ENCODE data around the gene KCNJ6. TPM values are rescaled to one million over a fixed set of nuclear protein-coding genes. Genes with fewer than 3 reads are reported as not detected.

The KCNJ6 gene
- total and polyA plus RNA-seq, 10 of the 15 experiments (the other 5 are each of a cell fraction or from before 2014, with no cell fraction given) = 0.03 to 0.07 (median 0.04) TPM; not detected in 7

DNA sequence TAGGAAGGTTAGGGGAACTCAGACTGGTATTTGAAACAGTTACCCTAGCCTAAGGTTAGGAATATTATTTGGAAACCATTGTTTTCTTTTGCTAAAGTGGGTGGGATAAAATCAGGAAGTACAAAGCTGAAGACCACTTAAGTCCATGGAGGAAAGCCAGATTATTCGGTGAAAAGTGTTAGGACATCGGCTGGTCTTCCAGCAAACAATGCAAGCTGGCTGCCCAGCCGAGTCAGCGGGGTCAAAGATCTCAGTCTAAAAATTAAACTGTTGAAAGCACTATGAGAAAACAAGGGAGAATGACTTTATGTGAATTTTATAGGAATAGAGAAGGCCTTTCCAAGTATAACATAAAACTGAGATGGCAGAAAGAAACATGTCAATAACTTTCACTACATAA, 231.7 kb downstream of the KCNJ6 start:
- TF ChIP-seq NFXL1 (IDR thresholded peaks at IDR 0.05; ENCODE audit: borderline replicate concordance) = no peak
- Histone ChIP-seq H3K9ac (ENCODE audit: control insufficient read depth, insufficient read depth, low read length) (no peak overlapping the region), H2AFZ (ENCODE audit: control insufficient read depth, low read depth, low read length) (no peak overlapping the region), H3K4me2 (ENCODE audit: control insufficient read depth, insufficient read depth) (no peak overlapping the region), H4K20me1 (ENCODE audit: control insufficient read depth, insufficient read depth) (no peaks in the 10 kb centered on the region), H3K27ac (ENCODE audit: control insufficient read depth, insufficient read depth) (no peak overlapping the region), H3K4me1 (ENCODE audit: control insufficient read depth, insufficient read depth, low read length) (no peaks in the 10 kb centered on the region), H3K27me3 (replicated peaks in 1 of 2; ENCODE audit: control insufficient read depth in 2 of 2, insufficient read depth in 2 of 2, low read length in 1 of 2) (no peaks in the 10 kb centered on the region), H3K9me3 (replicated peaks; ENCODE audit: control insufficient read depth, insufficient read depth, low read length) (no peaks in the 10 kb centered on the region), H3K36me3 (ENCODE audit: control insufficient read depth in 2 of 2, insufficient read depth in 2 of 2, low read length in 1 of 2) (no peaks in the 10 kb centered on the region), H3K4me3 (no peak overlapping the region), H3K79me2 (ENCODE audit: control insufficient read depth, insufficient read depth, low read length) (no peaks in the 10 kb centered on the region)
- ChIA-PET RAD21 (ENCODE audit: unreplicated experiment) (no interaction called here), POLR2A (no interaction called here), SMC1A (ENCODE audit: uncharacterized antibody, unreplicated experiment) (no interaction called here), CTCF (no interaction called here)
- intact Hi-C loops (cut with micrococcal nuclease; ENCODE audit: unreplicated experiment) = no loop called here
- ATAC-seq (no peak), FAIRE-seq (no peak), DNase-seq (ENCODE audit: low read depth, low spot score) (no peak)
- in situ Hi-C loops (cut with MboI) = no loop called here
- BruUV-seq (replicated peaks) = no TSS peak
- 43% methylated on average over 4 of the region's 4 CpGs for WGBS (ENCODE audit: insufficient coverage, insufficient replicate concordance, low lambda C conversion rate, missing lambda C conversion rate)

DNA sequence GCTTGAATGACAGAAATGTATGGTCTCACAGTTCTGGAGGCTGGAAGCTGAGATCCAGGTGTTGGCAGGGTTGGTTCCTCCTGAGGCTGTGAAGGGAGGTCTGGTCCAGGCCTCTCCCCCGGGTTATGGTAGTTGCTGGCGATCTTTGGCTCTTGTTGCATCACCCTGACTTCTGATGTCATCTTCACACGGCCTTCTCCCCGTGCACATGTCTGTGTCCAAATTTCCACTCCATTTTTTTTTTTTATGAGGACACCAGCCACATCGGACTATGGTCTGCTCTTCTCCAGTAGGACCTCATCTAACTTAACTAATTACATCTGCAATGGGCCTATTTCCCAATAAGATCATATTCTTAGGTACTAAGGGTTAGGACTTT, 232.2 kb downstream of the KCNJ6 start:
- Histone ChIP-seq H3K27me3 (replicated peaks in 1 of 2; ENCODE audit: control insufficient read depth in 2 of 2, insufficient read depth in 2 of 2, low read length in 1 of 2) (no peaks in the 10 kb centered on the region), H3K36me3 (ENCODE audit: control insufficient read depth in 2 of 2, insufficient read depth in 2 of 2, low read length in 1 of 2) (no peaks in the 10 kb centered on the region), H3K79me2 (ENCODE audit: control insufficient read depth, insufficient read depth, low read length) (no peaks in the 10 kb centered on the region), H2AFZ (ENCODE audit: control insufficient read depth, low read depth, low read length) (no peak overlapping the region), H3K4me1 (ENCODE audit: control insufficient read depth, insufficient read depth, low read length) (no peaks in the 10 kb centered on the region), H3K4me3 (no peak overlapping the region), H3K9me3 (replicated peaks; ENCODE audit: control insufficient read depth, insufficient read depth, low read length) (no peaks in the 10 kb centered on the region; the same call in 2 of the 3 replicates), H3K4me2 (ENCODE audit: control insufficient read depth, insufficient read depth) (no peak overlapping the region), H4K20me1 (ENCODE audit: control insufficient read depth, insufficient read depth) (no peaks in the 10 kb centered on the region), H3K9ac (ENCODE audit: control insufficient read depth, insufficient read depth, low read length) (no peak overlapping the region), H3K27ac (ENCODE audit: control insufficient read depth, insufficient read depth) (no peak overlapping the region)
- BruUV-seq (replicated peaks) = no TSS peak
- intact Hi-C loops (cut with micrococcal nuclease; ENCODE audit: unreplicated experiment) (no loop called here), in situ Hi-C loops (cut with MboI) (no loop called here)
- CTCF ChIA-PET = no interaction called here
- DNase-seq (ENCODE audit: low read depth, low spot score) = no peak
- POLR2A ChIA-PET = no interaction called here
- no peak for FAIRE-seq
- TF ChIP-seq KDM1A (IDR thresholded peaks at IDR 0.05; ENCODE audit: borderline replicate concordance) (no peak), RAD21 (IDR thresholded peaks at IDR 0.05; ENCODE audit: insufficient read depth, low read depth, low read length) (no peak)
- TF ChIP-seq, protein P1, sequence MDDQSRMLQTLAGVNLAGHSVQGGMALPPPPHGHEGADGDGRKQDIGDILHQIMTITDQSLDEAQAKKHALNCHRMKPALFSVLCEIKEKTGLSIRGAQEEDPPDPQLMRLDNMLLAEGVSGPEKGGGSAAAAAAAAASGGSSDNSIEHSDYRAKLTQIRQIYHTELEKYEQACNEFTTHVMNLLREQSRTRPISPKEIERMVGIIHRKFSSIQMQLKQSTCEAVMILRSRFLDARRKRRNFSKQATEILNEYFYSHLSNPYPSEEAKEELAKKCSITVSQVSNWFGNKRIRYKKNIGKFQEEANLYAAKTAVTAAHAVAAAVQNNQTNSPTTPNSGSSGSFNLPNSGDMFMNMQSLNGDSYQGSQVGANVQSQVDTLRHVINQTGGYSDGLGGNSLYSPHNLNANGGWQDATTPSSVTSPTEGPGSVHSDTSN (IDR thresholded peaks at IDR 0.05; ENCODE audit: insufficient replicate concordance, low read depth, low read length) = no peak
- SMC1A ChIA-PET (ENCODE audit: uncharacterized antibody, unreplicated experiment) = no interaction called here
- RAD21 ChIA-PET (ENCODE audit: unreplicated experiment) = no interaction called here
- no peak for ATAC-seq
- 34% methylated on average over 3 of the region's 5 CpGs for WGBS (ENCODE audit: insufficient coverage, insufficient replicate concordance, low lambda C conversion rate, missing lambda C conversion rate)

Measured in GM12878 (cell line).